Measurements from ENCODE around the gene SHROOM3.

GRCh38 chr4:76518241-76518640 lies 83.2 kb downstream of the SHROOM3 start:
- TF ChIP-seq TARDBP (IDR thresholded peaks at IDR 0.05): no peak
- no peak for TF ChIP-seq FOXM1 (IDR thresholded peaks at IDR 0.05; ENCODE audit: borderline replicate concordance)
- no peak for TF ChIP-seq SP1 (IDR thresholded peaks at IDR 0.05)
- no peak for TF ChIP-seq FOXK2 (IDR thresholded peaks at IDR 0.05)
- no peak for TF ChIP-seq SUZ12 (IDR thresholded peaks at IDR 0.05)
- TF ChIP-seq ARNT (IDR thresholded peaks at IDR 0.05): no peak
- no peak for TF ChIP-seq BHLHE40 (IDR thresholded peaks at IDR 0.05; ENCODE audit: borderline replicate concordance)
- TF ChIP-seq L3MBTL2 (conservative IDR thresholded peaks at IDR 0.05): no peak
- no peak for TF ChIP-seq CTBP1 (IDR thresholded peaks at IDR 0.05; ENCODE audit: borderline replicate concordance)
- no peak for TF ChIP-seq HDGF (IDR thresholded peaks at IDR 0.05; ENCODE audit: borderline replicate concordance)
- no peak for TF ChIP-seq ZNF384 (IDR thresholded peaks at IDR 0.05)
- no peak for TF ChIP-seq FOXA1 (IDR thresholded peaks at IDR 0.05)
